CD14-positive monocyte (primary cell): ENCODE results near the gene MYO1E. TPM values are rescaled to one million over a fixed set of nuclear protein-coding genes. Genes with fewer than 3 reads are reported as not detected.

Experiments used
- DNase-seq, 3 donors: peaks; one replicate each; pipeline ENCODE4 v3.0.0-alpha.2; 2011 to 2022
- H2AFZ ChIP-seq: 2 replicates; pipeline ENCODE4 v1.6.0; 2012; ENCODE audit warnings: mild to moderate bottlenecking, low read depth, low read length, inconsistent platforms; ENCODE audit not compliant: insufficient read depth, poor library complexity, severe bottlenecking
- H3K27ac ChIP-seq, 2 donors: 1 replicate in 1 of 2; 2 replicates in 1 of 2; pipeline ENCODE4 v1.5.1; 2012 to 2013; ENCODE audit warnings: low read length in 2 of 2, control low read depth in 1 of 2, inconsistent platforms in 1 of 2, low read depth in 1 of 2, mild to moderate bottlenecking in 1 of 2
- H3K27me3 ChIP-seq, 2 donors: one replicate each; pipeline versions ENCODE4 v1.6.0 to v1.6.1; 2011 to 2013; ENCODE audit warnings: low read length in 2 of 2; ENCODE audit not compliant: control insufficient read depth in 2 of 2, insufficient read depth in 2 of 2
- H3K36me3 ChIP-seq, 2 donors: replicated peaks in 1 of 2; 1 replicate in 1 of 2; 2 replicates in 1 of 2; pipeline versions ENCODE4 v1.5.1 to v1.6.1; 2012 to 2013; ENCODE audit warnings: low read length in 2 of 2, control low read depth in 1 of 2, inconsistent platforms in 1 of 2, mild to moderate bottlenecking in 1 of 2; ENCODE audit not compliant: insufficient read depth in 2 of 2, control insufficient read depth in 1 of 2
- H3K4me1 ChIP-seq, 2 donors: 1 replicate in 1 of 2; 2 replicates in 1 of 2; pipeline versions ENCODE4 v1.5.1 to v1.6.1; 2012 to 2013; ENCODE audit warnings: low read length in 2 of 2, control low read depth in 1 of 2, inconsistent platforms in 1 of 2, mild to moderate bottlenecking in 1 of 2, moderate library complexity in 1 of 2; ENCODE audit not compliant: insufficient read depth in 2 of 2, control insufficient read depth in 1 of 2
- H3K4me2 ChIP-seq: replicated peaks from 2 replicates; pipeline ENCODE3; 2012; ENCODE audit warnings: low read length, moderate library complexity, mild to moderate bottlenecking; ENCODE audit not compliant: poor library complexity, severe bottlenecking; ENCODE audit errors: extremely low read depth
- H3K4me3 ChIP-seq, 3 experiments: fragments of 200-600 bp in 1 of 3; sonication (generic) in 1 of 3; replicated peaks in 1 of 3; 1 replicate in 2 of 3; 2 replicates in 1 of 3; pipeline ENCODE4 v1.5.1; 2011 to 2013; ENCODE audit warnings: low read length in 3 of 3, mild to moderate bottlenecking in 3 of 3, control low read depth in 2 of 3, low read depth in 2 of 3, inconsistent platforms in 1 of 3, moderate library complexity in 1 of 3
- H3K79me2 ChIP-seq: 2 replicates; pipeline ENCODE4 v1.6.0; 2012; ENCODE audit warnings: mild to moderate bottlenecking, control low read depth, inconsistent platforms, low read length, moderate library complexity; ENCODE audit not compliant: insufficient read depth
- H3K9ac ChIP-seq: 2 replicates; pipeline ENCODE4 v1.6.0; 2017; ENCODE audit warnings: low read length, mild to moderate bottlenecking; ENCODE audit not compliant: insufficient read depth, poor library complexity, severe bottlenecking
- H3K9me3 ChIP-seq, 2 donors: replicated peaks in 1 of 2; 1 replicate in 1 of 2; 2 replicates in 1 of 2; pipeline versions ENCODE4 v1.5.1 to v1.6.1; 2012 to 2013; ENCODE audit warnings: low read length in 2 of 2, control low read depth in 1 of 2; ENCODE audit not compliant: control insufficient read depth in 1 of 2, insufficient read depth in 1 of 2
- H4K20me1 ChIP-seq: 2 replicates; pipeline ENCODE4 v1.6.0; 2012; ENCODE audit warnings: mild to moderate bottlenecking, low read length, control low read depth, moderate library complexity; ENCODE audit not compliant: insufficient read depth
- H3K27ac Mint-ChIP-seq, 7 donors: one replicate each; pipeline ENCODE4 v1.8.0; 2020; ENCODE audit warnings: mild to moderate bottlenecking in 7 of 7, mixed read lengths in 7 of 7, moderate library complexity in 6 of 7, inconsistent platforms in 2 of 7
- H3K27me3 Mint-ChIP-seq, 3 donors: one replicate each; pipeline ENCODE4 v1.8.0; 2021 to 2022; ENCODE audit warnings: low read depth in 3 of 3, mild to moderate bottlenecking in 3 of 3, mixed read lengths in 3 of 3, moderate library complexity in 3 of 3, inconsistent platforms in 1 of 3
- H3K36me3 Mint-ChIP-seq, 2 donors: one replicate each; pipeline ENCODE4 v1.8.0; 2020; ENCODE audit warnings: mixed read lengths in 2 of 2, inconsistent platforms in 1 of 2, mild to moderate bottlenecking in 1 of 2
- H3K4me1 Mint-ChIP-seq: one replicate; pipeline ENCODE4 v1.8.0; 2020; ENCODE audit warnings: mild to moderate bottlenecking, mixed read lengths
- H3K4me3 Mint-ChIP-seq, 2 donors: one replicate each; pipeline ENCODE4 v1.8.0; 2020; ENCODE audit warnings: mild to moderate bottlenecking in 2 of 2, mixed read lengths in 2 of 2, moderate library complexity in 1 of 2
- H3K9me3 Mint-ChIP-seq, 7 donors: one replicate each; pipeline ENCODE4 v1.8.0; 2020 to 2022; ENCODE audit warnings: mixed read lengths in 7 of 7, mild to moderate bottlenecking in 6 of 7, moderate library complexity in 6 of 7, inconsistent platforms in 2 of 7
- CTCF ChIP-seq: fragments of 200-600 bp; IDR thresholded peaks from one replicate; pipeline ENCODE4 v1.8.0; 2022; ENCODE audit warnings: antibody characterized with exemption, mild to moderate bottlenecking
- WGBS: methylation state at CpG from one replicate; pipeline ENCODE4 v1.1.5; 2013; ENCODE audit warnings: missing lambda C conversion rate; ENCODE audit not compliant: insufficient coverage; 5-methylcytosine and 5-hydroxymethylcytosine counted together
- intact Hi-C, 2 donors: fragments of 100-400 bp; cut with micrococcal nuclease; formaldehyde crosslinking; loops; one replicate each; pipeline versions ENCODE4 v1.15.0 to v1.15.1; 2023
- polyA plus RNA-seq, 3 donors: library from polyadenylated mRNA; depleted of rRNA in 1 of 3; unstranded in 2 of 3; stranded (reverse) in 1 of 3; fragments of 300-500 nt in 2 of 3; fragments of >200 nt in 1 of 3; fragmentation: Illumina TruSeq in 2 of 3; gene quantifications; 1 replicate in 2 of 3; 2 replicates in 1 of 3; pipeline ENCODE4 v1.2.3, GENCODE V29; 2012 to 2021

MYO1E gene
- polyA plus RNA-seq, 3 donors = 5.5 to 16.2 (median 6.2) TPM

- intact Hi-C loops = loop anchor here in 1 of 2 donors (5.0 kb wide), 1 partner anchor 242 kb away; no protein-coding TSS in a partner anchor
- no peak overlapping the region for H3K4me2 ChIP-seq
- no peak for TF ChIP-seq CTCF
- no peak overlapping the region for H3K4me3 Mint-ChIP-seq
- no peak overlapping the region for H2AFZ ChIP-seq
- no peaks in the 10 kb centered on the region for H3K9me3 Mint-ChIP-seq
- no peak overlapping the region for H3K27ac ChIP-seq
- no peaks in the 10 kb centered on the region for H3K9me3 ChIP-seq
- H3K27me3 Mint-ChIP-seq = no peaks in the 10 kb centered on the region
- peak overlapping the region in 1 of 7 donors; percentile 11 for H3K27ac Mint-ChIP-seq
- 100% methylated on average over 8 of the region's 13 CpGs for WGBS
- H3K4me1 ChIP-seq = peaks cover 4 to 10% of the 10 kb centered on the region in 2 donors
- H3K27me3 ChIP-seq = no peaks in the 10 kb centered on the region
- no peaks in the 10 kb centered on the region for H3K36me3 ChIP-seq
- peaks cover 4% of the 10 kb centered on the region for H4K20me1 ChIP-seq
- no peak for DNase-seq
- peaks cover 2 to 30% of the 10 kb centered on the region in 2 donors for H3K36me3 Mint-ChIP-seq
- H3K9ac ChIP-seq = no peak overlapping the region
- no peak overlapping the region for H3K4me3 ChIP-seq
- H3K79me2 ChIP-seq = no peaks in the 10 kb centered on the region
- H3K4me1 Mint-ChIP-seq = peaks cover 11% of the 10 kb centered on the region
These were observed 122.4 kb downstream of the MYO1E start for GRCh38 chr15:59250249-59250648.

- WGBS = 96% methylated on average over 5 of the region's 5 CpGs
- H3K36me3 ChIP-seq = no peaks in the 10 kb centered on the region
- H3K4me3 Mint-ChIP-seq = no peak overlapping the region
- intact Hi-C loops = loop anchor here in 1 of 2 donors (5.0 kb wide), 1 partner anchor 242 kb away; no protein-coding TSS in a partner anchor
- H3K79me2 ChIP-seq = no peaks in the 10 kb centered on the region
- no peak overlapping the region for H3K9ac ChIP-seq
- TF ChIP-seq CTCF = no peak
- H3K27me3 Mint-ChIP-seq = no peaks in the 10 kb centered on the region
- H3K27ac Mint-ChIP-seq = no peak overlapping the region
- no peak overlapping the region for H3K27ac ChIP-seq
- no peak overlapping the region for H3K4me2 ChIP-seq
- peaks cover 2 to 26% of the 10 kb centered on the region in 2 donors for H3K36me3 Mint-ChIP-seq
- peaks cover 11% of the 10 kb centered on the region for H3K4me1 Mint-ChIP-seq
- peaks cover 4 to 10% of the 10 kb centered on the region in 2 donors for H3K4me1 ChIP-seq
- H3K9me3 ChIP-seq = no peaks in the 10 kb centered on the region
- H3K9me3 Mint-ChIP-seq = no peaks in the 10 kb centered on the region
- no peak for DNase-seq
- no peak overlapping the region for H3K4me3 ChIP-seq
- peaks cover 4% of the 10 kb centered on the region for H4K20me1 ChIP-seq
- H2AFZ ChIP-seq = no peak overlapping the region
- no peaks in the 10 kb centered on the region for H3K27me3 ChIP-seq
These were observed 122.9 kb downstream of the MYO1E start for GRCh38 chr15:59249816-59250215.
